ENCODE measurements around the gene SLC25A34. TPM values are rescaled to one million over a fixed set of nuclear protein-coding genes. Genes with fewer than 3 reads are reported as not detected.

Gene SLC25A34
- total and polyA plus RNA-seq, 8 donors: 1.4 to 6.2 (median 4.2) TPM

GRCh38 chr1:15788624-15789301, 52.7 kb downstream of the SLC25A34 start:
- H3K27me3 ChIP-seq: no peaks in the 10 kb centered on the region
- H3K27ac ChIP-seq: peak overlapping the region in 1 of 2 donors; percentile 48
- peaks cover 0 to 13% of the 10 kb centered on the region in 2 donors for H3K4me1 ChIP-seq
- peak; percentile 26 for ATAC-seq
- no peaks in the 10 kb centered on the region for H3K9me3 ChIP-seq
- intact Hi-C loops (cut with DNase I): no loop called here
- DNase-seq: no peak
- H3K36me3 ChIP-seq: no peaks in the 10 kb centered on the region
- no peak for TF ChIP-seq CTCF (IDR thresholded peaks at IDR 0.05)
- H3K4me3 ChIP-seq: no peak overlapping the region

Other genes starting within 250 kb of the SLC25A34 start
- gene CASP9, start 212.0 kb upstream of the SLC25A34 start, total RNA-seq: 10 to 100 TPM in 1 of 2 donors, 1 to 10 TPM in 1; 9.8 to 12.0 TPM
- gene CASP9, start 212.0 kb upstream of the SLC25A34 start, polyA plus RNA-seq (ENCODE audit: insufficient read length in 6 of 6): 10 to 100 TPM; 15.3 to 22.5 (median 19.6) TPM
- gene DNAJC16, start 209.4 kb upstream of the SLC25A34 start, total RNA-seq: 10 to 100 TPM; 24.3 to 26.3 TPM
- 10 to 100 TPM; 15.9 to 21.3 (median 18.7) TPM for gene DNAJC16, start 209.4 kb upstream of the SLC25A34 start, polyA plus RNA-seq (ENCODE audit: insufficient read length in 6 of 6)
- gene AGMAT, start 151.2 kb upstream of the SLC25A34 start, total RNA-seq: 1 to 10 TPM in 1 of 2 donors, under 1 TPM in 1; 0.35 to 1.1 TPM
- gene AGMAT, start 151.2 kb upstream of the SLC25A34 start, polyA plus RNA-seq (ENCODE audit: insufficient read length in 6 of 6): 1 to 10 TPM in 1 of 6 donors, under 1 TPM in 5; 0.43 to 1.1 (median 0.72) TPM
- gene DDI2, start 118.8 kb upstream of the SLC25A34 start, total RNA-seq: 10 to 100 TPM; 24.3 to 37.7 TPM
- gene DDI2, start 118.8 kb upstream of the SLC25A34 start, polyA plus RNA-seq (ENCODE audit: insufficient read length in 6 of 6): 10 to 100 TPM; 20.4 to 26.1 (median 22.4) TPM
- 10 to 100 TPM; 72.9 to 86.8 TPM for gene PLEKHM2, start 51.9 kb upstream of the SLC25A34 start, total RNA-seq
- 10 to 100 TPM; 51.5 to 64.3 (median 57.3) TPM for gene PLEKHM2, start 51.9 kb upstream of the SLC25A34 start, polyA plus RNA-seq (ENCODE audit: insufficient read length in 6 of 6)
- not detected for gene TMEM82, start 6.2 kb downstream of the SLC25A34 start, total RNA-seq
- under 1 TPM in 2 of 6 donors, not detected in 4; 0.14 to 0.15 TPM for gene TMEM82, start 6.2 kb downstream of the SLC25A34 start, polyA plus RNA-seq (ENCODE audit: insufficient read length in 6 of 6)
- gene FBLIM1, start 22.5 kb downstream of the SLC25A34 start, total RNA-seq: 10 to 100 TPM; 52.3 to 57.1 TPM
- 10 to 100 TPM; 57.3 to 90.0 (median 76.3) TPM for gene FBLIM1, start 22.5 kb downstream of the SLC25A34 start, polyA plus RNA-seq (ENCODE audit: insufficient read length in 6 of 6)
- gene UQCRHL, start 71.4 kb downstream of the SLC25A34 start, total RNA-seq: 1 to 10 TPM; 1.2 TPM
- gene UQCRHL, start 71.4 kb downstream of the SLC25A34 start, polyA plus RNA-seq (ENCODE audit: insufficient read length in 6 of 6): 1 to 10 TPM; 2.1 to 3.2 (median 2.5) TPM
- gene SPEN, start 111.4 kb downstream of the SLC25A34 start, total RNA-seq: 10 to 100 TPM; 37.2 to 54.1 TPM
- gene SPEN, start 111.4 kb downstream of the SLC25A34 start, polyA plus RNA-seq (ENCODE audit: insufficient read length in 6 of 6): 10 to 100 TPM; 61.4 to 71.4 (median 64.6) TPM
- 10 to 100 TPM; 31.2 to 39.9 TPM for gene ZBTB17, start 239.8 kb downstream of the SLC25A34 start, total RNA-seq
- gene ZBTB17, start 239.8 kb downstream of the SLC25A34 start, polyA plus RNA-seq (ENCODE audit: insufficient read length in 6 of 6): 10 to 100 TPM; 27.4 to 46.5 (median 33.1) TPM